K562 treated with DMSO at 1 percent for 12 hours (cell line): ENCODE measurements around the gene CT45A1. TPM values are rescaled to one million over a fixed set of nuclear protein-coding genes. Genes with fewer than 3 reads are reported as not detected.

Experiments
- total RNA-seq: library from RNA; unstranded; fragments of 300-600 nt; gene quantifications from 2 replicates; pipeline ENCODE4 v1.2.3, GENCODE V29; 2022; ENCODE audit not compliant: insufficient read depth

The CT45A1 gene
- total RNA-seq = not detected in 2 replicates

DNA sequence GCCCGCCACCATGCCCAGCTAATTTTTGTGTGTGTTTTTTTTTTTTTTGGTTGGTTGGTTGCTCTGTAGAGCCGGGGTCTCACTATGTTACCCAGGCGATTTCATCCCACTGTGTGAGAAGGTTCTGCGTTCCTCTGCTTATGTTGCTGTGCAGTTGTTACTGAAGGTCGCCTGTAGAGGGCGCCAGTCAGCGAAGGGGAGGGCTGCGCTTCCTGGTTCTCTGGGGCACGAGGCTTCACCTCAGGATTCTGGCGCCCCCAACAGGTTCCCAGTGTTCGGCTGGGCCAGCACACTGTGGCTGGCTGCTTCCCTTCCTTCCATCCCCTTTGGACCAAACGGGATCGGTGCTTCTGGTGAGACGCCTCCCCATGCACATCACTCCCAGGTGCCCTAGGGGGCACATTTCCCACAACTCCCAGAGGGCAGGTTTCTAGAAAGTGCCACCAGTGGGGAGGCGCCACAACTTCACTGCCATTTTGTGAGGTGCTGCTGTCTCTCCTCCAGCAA is at the start of gene CT45A1:
CT45A1 (plus strand) TSS at position 457 of the 507 bp plus-strand sequence. CDS start 5,302 bp downstream, outside the sequence.

GRCh38 chrX:135768091-135768490 is 54.7 kb downstream of the CT45A1 start, which contains the start of gene CT45A3:
TSS of gene CT45A3 (minus strand) at chrX:135768191. CDS start at chrX:135764444, 3,747 bp downstream.

Other genes with a start within 250 kb of the CT45A1 start
- 5.1 and 23.9 TPM in 2 replicates for gene INTS6L, start 193.0 kb upstream of the CT45A1 start, total RNA-seq
- gene CT45A3, start 54.6 kb downstream of the CT45A1 start, total RNA-seq = not detected in 2 replicates
- 0.68 TPM in 1 of 2 replicates, not detected in the other for gene CT45A5, start 71.9 kb downstream of the CT45A1 start, total RNA-seq
- not detected in 2 replicates for gene CT45A6, start 89.1 kb downstream of the CT45A1 start, total RNA-seq
- gene CT45A2, start 106.4 kb downstream of the CT45A1 start, total RNA-seq = 1.2 TPM in 1 of 2 replicates, not detected in the other
- not detected in 2 replicates for gene CT45A7, start 123.6 kb downstream of the CT45A1 start, total RNA-seq
- gene CT45A8, start 140.9 kb downstream of the CT45A1 start, total RNA-seq = not detected in 2 replicates
- not detected in 2 replicates for gene CT45A9, start 158.2 kb downstream of the CT45A1 start, total RNA-seq
- 18.0 and 25.8 TPM in 2 replicates for gene CT45A10, start 179.8 kb downstream of the CT45A1 start, total RNA-seq
- 10.9 and 24.2 TPM in 2 replicates for gene SAGE1, start 180.1 kb downstream of the CT45A1 start, total RNA-seq